GM23338 (cell line): ENCODE results near the gene MAP3K9.

Experiments
- CREB1 ChIP-seq: fragments of 250-450 bp; sonication (Bioruptor Pico); IDR thresholded peaks from 2 replicates; pipeline ENCODE4 v1.5.0; 2020; ENCODE audit warnings: low read depth, mild to moderate bottlenecking, moderate library complexity
- EZH2 ChIP-seq: fragments of 200-600 bp; sonication (generic); IDR thresholded peaks from one replicate; pipeline ENCODE4 v1.8.0; 2017; ENCODE audit warnings: antibody characterized with exemption, mild to moderate bottlenecking, low read depth; ENCODE audit not compliant: unreplicated experiment
- TF ChIP-seq, protein P1 (sequence below), 2 experiments: fragments of 200-600 bp in 1 of 2; sonication (generic) in 1 of 2; conservative IDR thresholded peaks; 2 replicates each; pipeline versions ENCODE4 v1.5.1 to v1.6.1; 2016 to 2017; ENCODE audit warnings: antibody characterized with exemption in 2 of 2, low read depth in 2 of 2, mild to moderate bottlenecking in 2 of 2, moderate library complexity in 1 of 2

DNA sequence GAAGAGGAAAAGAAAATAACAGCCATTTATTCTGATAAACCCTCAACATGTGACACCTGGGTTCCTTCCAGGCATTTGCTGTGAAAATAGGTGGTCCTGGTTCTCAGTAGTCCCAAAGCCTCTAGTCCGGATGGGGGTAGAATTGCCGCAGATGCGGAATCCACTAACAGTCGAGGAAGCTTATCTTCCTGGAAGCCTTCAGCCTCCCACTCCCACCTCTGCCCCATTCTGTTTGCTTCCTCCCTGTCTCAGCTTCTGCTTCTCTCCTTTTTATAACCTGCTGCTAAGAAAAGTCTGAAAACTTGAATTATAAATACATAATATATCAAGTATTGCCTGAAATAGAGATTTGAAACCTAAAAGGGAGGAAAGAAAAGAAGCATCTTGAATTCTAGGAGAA, 14.0 kb upstream of the MAP3K9 start:
- no peak for TF ChIP-seq EZH2
- TF ChIP-seq, protein P1, sequence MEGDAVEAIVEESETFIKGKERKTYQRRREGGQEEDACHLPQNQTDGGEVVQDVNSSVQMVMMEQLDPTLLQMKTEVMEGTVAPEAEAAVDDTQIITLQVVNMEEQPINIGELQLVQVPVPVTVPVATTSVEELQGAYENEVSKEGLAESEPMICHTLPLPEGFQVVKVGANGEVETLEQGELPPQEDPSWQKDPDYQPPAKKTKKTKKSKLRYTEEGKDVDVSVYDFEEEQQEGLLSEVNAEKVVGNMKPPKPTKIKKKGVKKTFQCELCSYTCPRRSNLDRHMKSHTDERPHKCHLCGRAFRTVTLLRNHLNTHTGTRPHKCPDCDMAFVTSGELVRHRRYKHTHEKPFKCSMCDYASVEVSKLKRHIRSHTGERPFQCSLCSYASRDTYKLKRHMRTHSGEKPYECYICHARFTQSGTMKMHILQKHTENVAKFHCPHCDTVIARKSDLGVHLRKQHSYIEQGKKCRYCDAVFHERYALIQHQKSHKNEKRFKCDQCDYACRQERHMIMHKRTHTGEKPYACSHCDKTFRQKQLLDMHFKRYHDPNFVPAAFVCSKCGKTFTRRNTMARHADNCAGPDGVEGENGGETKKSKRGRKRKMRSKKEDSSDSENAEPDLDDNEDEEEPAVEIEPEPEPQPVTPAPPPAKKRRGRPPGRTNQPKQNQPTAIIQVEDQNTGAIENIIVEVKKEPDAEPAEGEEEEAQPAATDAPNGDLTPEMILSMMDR (conservative IDR thresholded peaks at IDR 0.05; ENCODE audit: low read depth in 2 of 2): no peak
- no peak for TF ChIP-seq CREB1 (CRISPR knock-in tag)
